Measurements from ENCODE around the gene KRT9. TPM values are rescaled to one million over a fixed set of nuclear protein-coding genes. Genes with fewer than 3 reads are reported as not detected.

KRT9 gene
- total and polyA plus RNA-seq, 2 of the 13 experiments (the other 11 are each of a cell fraction or from before 2014, with no cell fraction given), result not detected

DNA sequence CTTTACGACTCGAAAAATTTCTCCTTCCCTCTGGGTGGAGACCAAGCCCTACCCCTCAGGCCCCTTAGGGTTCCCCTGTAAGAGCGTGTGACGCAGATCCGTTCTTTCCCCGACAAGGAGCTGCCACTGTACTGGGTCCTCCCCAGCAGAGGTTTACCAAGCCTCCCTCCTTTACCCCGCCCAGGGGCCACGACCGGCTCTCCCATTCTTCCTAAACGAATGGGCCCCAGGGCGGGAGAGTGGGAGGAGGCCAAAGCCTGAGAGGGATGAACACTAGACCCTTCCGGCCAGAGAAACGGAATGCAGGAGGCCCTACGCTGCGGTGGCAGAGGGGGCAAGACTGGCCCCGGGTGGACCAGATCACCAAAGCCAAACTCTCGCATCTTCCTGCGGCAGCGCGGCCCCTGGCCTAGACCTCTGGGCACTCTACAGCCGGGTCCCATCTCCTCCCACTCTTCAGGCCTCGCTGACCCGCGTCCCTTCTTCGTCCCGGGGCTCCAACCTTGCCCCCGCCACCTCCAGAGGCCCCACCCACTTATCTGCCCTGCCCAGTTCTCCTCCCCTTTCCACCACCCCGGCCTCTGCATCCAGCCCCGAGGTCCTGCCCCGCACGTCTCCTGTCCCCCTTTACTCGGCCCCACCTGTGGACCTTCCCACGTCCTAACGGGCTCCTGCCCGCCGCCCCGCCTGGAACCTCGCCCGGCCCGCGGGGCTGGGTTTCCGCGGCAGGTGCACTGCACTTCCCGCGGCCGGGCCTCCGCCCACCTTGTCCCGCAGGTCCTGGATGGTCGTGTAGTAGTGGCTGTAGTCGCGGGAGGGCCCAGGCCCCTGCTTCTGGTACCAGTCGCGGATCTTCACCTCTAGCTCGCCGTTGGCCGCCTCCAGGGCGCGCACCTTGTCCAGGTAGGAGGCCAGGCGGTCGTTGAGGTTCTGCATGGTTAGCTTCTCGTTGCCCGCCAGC is 44.5 kb downstream of the KRT9 start (continued):
- TF ChIP-seq, protein P1, sequence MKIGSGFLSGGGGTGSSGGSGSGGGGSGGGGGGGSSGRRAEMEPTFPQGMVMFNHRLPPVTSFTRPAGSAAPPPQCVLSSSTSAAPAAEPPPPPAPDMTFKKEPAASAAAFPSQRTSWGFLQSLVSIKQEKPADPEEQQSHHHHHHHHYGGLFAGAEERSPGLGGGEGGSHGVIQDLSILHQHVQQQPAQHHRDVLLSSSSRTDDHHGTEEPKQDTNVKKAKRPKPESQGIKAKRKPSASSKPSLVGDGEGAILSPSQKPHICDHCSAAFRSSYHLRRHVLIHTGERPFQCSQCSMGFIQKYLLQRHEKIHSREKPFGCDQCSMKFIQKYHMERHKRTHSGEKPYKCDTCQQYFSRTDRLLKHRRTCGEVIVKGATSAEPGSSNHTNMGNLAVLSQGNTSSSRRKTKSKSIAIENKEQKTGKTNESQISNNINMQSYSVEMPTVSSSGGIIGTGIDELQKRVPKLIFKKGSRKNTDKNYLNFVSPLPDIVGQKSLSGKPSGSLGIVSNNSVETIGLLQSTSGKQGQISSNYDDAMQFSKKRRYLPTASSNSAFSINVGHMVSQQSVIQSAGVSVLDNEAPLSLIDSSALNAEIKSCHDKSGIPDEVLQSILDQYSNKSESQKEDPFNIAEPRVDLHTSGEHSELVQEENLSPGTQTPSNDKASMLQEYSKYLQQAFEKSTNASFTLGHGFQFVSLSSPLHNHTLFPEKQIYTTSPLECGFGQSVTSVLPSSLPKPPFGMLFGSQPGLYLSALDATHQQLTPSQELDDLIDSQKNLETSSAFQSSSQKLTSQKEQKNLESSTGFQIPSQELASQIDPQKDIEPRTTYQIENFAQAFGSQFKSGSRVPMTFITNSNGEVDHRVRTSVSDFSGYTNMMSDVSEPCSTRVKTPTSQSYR (CRISPR knock-in tag; IDR thresholded peaks at IDR 0.05; ENCODE audit: borderline replicate concordance), result no peak
- no peak for TF ChIP-seq SATB2 (CRISPR knock-in tag; IDR thresholded peaks at IDR 0.05)
- TF ChIP-seq SALL2 (CRISPR knock-in tag; IDR thresholded peaks at IDR 0.05), result no peak
- peak; percentile 17; the same call in 1 of the 2 replicates for TF ChIP-seq ZNF839 (CRISPR knock-in tag; IDR thresholded peaks at IDR 0.05; ENCODE audit: borderline replicate concordance)
- TF ChIP-seq, protein P2, sequence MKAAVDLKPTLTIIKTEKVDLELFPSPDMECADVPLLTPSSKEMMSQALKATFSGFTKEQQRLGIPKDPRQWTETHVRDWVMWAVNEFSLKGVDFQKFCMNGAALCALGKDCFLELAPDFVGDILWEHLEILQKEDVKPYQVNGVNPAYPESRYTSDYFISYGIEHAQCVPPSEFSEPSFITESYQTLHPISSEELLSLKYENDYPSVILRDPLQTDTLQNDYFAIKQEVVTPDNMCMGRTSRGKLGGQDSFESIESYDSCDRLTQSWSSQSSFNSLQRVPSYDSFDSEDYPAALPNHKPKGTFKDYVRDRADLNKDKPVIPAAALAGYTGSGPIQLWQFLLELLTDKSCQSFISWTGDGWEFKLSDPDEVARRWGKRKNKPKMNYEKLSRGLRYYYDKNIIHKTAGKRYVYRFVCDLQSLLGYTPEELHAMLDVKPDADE (CRISPR knock-in tag; IDR thresholded peaks at IDR 0.05), result no peak
- no peak for TF ChIP-seq ZNF205 (CRISPR knock-in tag; IDR thresholded peaks at IDR 0.05)
- TF ChIP-seq ZNF44 (CRISPR knock-in tag; IDR thresholded peaks at IDR 0.05), result peak; percentile 48; the same call in 1 of the 2 replicates
- no peak for TF ChIP-seq ZNF264 (CRISPR knock-in tag; IDR thresholded peaks at IDR 0.05)
- TF ChIP-seq, protein P3, sequence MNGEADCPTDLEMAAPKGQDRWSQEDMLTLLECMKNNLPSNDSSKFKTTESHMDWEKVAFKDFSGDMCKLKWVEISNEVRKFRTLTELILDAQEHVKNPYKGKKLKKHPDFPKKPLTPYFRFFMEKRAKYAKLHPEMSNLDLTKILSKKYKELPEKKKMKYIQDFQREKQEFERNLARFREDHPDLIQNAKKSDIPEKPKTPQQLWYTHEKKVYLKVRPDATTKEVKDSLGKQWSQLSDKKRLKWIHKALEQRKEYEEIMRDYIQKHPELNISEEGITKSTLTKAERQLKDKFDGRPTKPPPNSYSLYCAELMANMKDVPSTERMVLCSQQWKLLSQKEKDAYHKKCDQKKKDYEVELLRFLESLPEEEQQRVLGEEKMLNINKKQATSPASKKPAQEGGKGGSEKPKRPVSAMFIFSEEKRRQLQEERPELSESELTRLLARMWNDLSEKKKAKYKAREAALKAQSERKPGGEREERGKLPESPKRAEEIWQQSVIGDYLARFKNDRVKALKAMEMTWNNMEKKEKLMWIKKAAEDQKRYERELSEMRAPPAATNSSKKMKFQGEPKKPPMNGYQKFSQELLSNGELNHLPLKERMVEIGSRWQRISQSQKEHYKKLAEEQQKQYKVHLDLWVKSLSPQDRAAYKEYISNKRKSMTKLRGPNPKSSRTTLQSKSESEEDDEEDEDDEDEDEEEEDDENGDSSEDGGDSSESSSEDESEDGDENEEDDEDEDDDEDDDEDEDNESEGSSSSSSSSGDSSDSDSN (CRISPR knock-in tag; IDR thresholded peaks at IDR 0.05), result peak; percentile 55; the same call in 1 of the 2 replicates
- TF ChIP-seq ZC3H4 (CRISPR knock-in tag; IDR thresholded peaks at IDR 0.05; ENCODE audit: borderline replicate concordance), result no peak
- no peak for TF ChIP-seq POLR2A (IDR thresholded peaks at IDR 0.05; ENCODE audit: insufficient read depth in 1 of 2, low read depth in 2 of 2, low read length in 2 of 2)
- no peak for TF ChIP-seq KDM4B (CRISPR knock-in tag; IDR thresholded peaks at IDR 0.05)
- TF ChIP-seq FIP1L1 (IDR thresholded peaks at IDR 0.05; ENCODE audit: borderline replicate concordance, insufficient read depth, low read depth, low read length), result no peak
- 0 out of 2 replicates have a peak, but pooled peaks have one; percentile 23 for TF ChIP-seq ZNF749 (CRISPR knock-in tag; IDR thresholded peaks at IDR 0.05; ENCODE audit: borderline replicate concordance)
- peak; percentile 81; the same call in 1 of the 2 replicates for TF ChIP-seq TBX2 (CRISPR knock-in tag; IDR thresholded peaks at IDR 0.05; ENCODE audit: borderline replicate concordance)
- TF ChIP-seq SRSF1 (optimal IDR thresholded peaks at IDR 0.05; ENCODE audit: low read depth, low read length), result peak; percentile 29
- no peak for TF ChIP-seq NPAS2 (CRISPR knock-in tag; IDR thresholded peaks at IDR 0.05; ENCODE audit: borderline replicate concordance)
- TF ChIP-seq, protein P4, sequence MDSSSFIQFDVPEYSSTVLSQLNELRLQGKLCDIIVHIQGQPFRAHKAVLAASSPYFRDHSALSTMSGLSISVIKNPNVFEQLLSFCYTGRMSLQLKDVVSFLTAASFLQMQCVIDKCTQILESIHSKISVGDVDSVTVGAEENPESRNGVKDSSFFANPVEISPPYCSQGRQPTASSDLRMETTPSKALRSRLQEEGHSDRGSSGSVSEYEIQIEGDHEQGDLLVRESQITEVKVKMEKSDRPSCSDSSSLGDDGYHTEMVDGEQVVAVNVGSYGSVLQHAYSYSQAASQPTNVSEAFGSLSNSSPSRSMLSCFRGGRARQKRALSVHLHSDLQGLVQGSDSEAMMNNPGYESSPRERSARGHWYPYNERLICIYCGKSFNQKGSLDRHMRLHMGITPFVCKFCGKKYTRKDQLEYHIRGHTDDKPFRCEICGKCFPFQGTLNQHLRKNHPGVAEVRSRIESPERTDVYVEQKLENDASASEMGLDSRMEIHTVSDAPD (CRISPR knock-in tag; IDR thresholded peaks at IDR 0.05), result no peak

All from HepG2 (cell line).